ENCODE measurements around the gene PBX1.

The PBX1 gene

DNA sequence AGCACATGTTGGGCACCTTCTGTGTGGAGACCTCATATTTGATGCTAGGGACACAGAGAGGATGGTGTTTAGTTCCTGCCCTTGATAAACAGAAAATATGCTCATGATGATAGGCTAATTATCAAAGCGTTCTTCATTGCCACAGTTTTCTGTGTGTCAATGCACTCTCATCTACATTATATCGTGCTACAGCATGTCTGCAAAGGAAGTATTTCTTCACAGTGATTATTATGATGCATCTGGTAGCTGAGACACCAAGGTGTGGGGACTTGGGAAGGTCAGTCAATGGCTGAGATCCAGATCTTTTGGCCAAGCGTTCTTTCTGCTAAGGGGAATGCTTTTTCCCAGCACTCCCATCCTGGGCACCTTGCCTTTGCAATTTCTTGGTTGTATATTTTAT, 321.2 kb downstream of the PBX1 start:
- DNase-seq (ENCODE audit: insufficient read length, low spot score) (no peak), FAIRE-seq (no peak)

DNA sequence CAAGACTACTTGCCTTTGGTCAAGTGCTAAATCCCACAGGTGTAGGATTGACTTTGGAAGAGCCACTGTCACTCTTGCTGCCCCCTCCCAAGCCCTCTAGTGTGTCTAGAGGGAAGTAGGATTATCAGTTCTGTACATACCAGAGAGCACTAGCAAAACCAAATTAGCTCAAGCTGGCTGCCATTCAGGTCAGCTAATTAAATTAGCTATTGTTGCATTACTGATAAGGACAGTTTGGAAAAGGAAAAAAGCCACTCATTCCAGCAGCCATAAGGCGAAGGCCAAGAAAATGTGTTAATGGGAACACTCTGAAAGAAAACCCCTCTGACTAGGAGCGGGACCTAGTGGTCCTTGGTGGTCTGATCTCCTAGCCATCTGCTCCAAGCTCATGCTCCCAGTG, 321.7 kb downstream of the PBX1 start:
- no peak for TF ChIP-seq POLR2A (IDR thresholded peaks at IDR 0.05; ENCODE audit: low read depth, low read length)
- DNase-seq (ENCODE audit: insufficient read length, low spot score) (no peak), FAIRE-seq (no peak)

More for the DNA sequence above, 321.2 kb downstream of the PBX1 start:
- TF ChIP-seq POLR2A (IDR thresholded peaks at IDR 0.05; ENCODE audit: low read depth, low read length): no peak

DNA sequence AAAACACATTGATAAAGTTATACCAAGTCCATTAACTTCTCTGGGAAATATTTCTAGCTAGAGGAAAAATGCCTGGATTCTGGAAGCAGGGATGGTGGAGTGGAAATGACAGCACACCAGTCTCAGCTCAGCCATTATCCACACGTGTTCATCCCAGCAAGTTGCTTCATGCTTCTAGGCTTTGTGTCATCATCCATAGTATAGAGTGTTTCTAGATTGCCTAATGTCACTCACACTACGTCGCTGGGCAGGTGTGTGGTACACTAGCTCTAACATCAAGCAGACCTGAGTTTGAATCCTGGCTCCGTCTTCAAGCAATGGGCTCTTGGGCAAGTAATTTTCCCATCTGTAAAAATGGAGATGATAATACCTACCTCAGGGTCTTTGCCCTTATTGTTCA, 326.3 kb downstream of the PBX1 start:
- FAIRE-seq: no peak
- no peak for DNase-seq (ENCODE audit: insufficient read length, low spot score)
- TF ChIP-seq POLR2A (IDR thresholded peaks at IDR 0.05; ENCODE audit: low read depth, low read length): no peak

DNA sequence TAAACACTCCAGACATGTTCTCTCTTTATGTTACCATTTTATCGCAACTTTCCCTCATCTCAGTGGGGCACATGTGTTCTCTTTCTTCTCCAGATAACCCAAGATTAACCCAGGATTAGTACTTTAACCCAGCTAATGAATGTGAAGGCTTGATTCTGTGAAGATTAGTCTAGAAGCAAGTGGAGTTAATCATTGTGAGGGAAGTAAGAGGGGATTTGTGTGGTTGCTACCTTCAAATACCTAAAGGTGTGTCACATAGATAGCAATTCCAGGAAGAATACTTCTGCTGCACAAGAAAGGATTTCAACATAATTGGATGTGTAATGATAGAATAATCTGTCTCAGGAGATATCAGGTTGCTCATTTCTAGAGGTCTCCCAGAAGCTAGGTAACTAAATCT, 327.1 kb downstream of the PBX1 start:
- TF ChIP-seq POLR2A (IDR thresholded peaks at IDR 0.05; ENCODE audit: low read depth, low read length): no peak
- FAIRE-seq: no peak
- no peak for DNase-seq (ENCODE audit: insufficient read length, low spot score)

DNA sequence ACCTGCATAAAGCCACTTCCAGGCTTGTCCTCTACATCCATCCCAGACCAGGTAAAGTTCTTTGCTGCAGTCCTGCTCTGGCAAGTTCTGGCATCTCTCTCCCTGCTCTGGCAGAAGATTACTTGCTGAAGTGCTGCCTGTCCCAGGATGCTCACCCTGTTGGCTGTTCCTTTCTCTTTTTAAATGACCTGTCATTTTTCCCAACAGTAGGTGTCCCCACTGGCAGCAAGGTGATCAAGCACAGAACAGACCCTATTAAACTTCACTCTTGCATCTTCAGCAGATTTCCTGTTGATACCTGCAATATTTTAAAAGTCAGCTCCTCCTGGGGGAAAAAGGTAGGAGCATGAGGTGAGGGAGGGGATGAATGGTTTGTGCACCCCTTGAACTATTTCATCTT, 332.6 kb downstream of the PBX1 start:
- TF ChIP-seq POLR2A (IDR thresholded peaks at IDR 0.05; ENCODE audit: low read depth, low read length): no peak
- no peak for FAIRE-seq
- DNase-seq (ENCODE audit: insufficient read length, low spot score): no peak

DNA sequence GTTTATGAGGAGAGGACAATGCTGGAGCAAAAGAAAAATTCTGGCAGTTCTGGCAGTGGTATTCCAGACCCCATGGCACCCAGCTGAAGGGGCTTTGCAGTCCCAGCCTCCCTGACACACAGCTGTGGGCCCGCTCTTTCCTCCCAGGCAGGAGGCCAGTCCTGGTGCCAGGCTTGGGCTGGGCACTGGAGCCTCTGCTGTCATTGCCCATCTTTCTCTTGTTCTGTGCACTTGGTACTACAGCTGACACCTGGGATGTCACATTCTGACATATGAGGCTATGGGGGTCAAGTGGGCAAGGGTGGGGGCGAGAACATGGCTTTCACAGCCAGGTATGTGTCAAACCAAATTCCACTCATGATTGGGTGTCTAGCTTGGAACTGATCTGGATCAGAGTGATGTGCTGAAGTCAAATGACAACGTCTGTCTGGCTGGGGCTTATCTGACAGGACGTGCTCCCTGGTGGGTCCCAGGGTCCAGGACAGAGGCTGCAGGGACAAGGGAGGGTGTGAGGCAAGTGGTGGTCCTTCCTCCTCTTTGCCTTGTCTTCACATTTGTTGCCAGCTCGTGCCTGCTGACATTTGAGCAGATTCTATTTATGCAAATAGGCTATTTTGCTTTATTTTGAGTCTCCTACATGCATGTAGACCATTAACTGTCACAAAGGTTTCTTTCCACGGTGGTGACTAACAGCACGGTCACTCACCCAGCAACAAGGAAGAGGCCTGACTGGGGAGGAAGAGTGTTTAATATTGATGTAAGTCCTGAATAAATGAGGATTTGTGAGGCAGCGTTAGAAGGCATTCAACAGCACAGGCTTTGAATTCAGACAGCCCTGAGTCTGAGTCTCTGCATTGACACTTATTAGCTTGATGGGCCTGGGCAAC, 336.3 kb downstream of the PBX1 start:
- FAIRE-seq (no peak), DNase-seq (ENCODE audit: insufficient read length, low spot score) (no peak)
- no peak for TF ChIP-seq POLR2A (IDR thresholded peaks at IDR 0.05; ENCODE audit: low read depth, low read length)

DNA sequence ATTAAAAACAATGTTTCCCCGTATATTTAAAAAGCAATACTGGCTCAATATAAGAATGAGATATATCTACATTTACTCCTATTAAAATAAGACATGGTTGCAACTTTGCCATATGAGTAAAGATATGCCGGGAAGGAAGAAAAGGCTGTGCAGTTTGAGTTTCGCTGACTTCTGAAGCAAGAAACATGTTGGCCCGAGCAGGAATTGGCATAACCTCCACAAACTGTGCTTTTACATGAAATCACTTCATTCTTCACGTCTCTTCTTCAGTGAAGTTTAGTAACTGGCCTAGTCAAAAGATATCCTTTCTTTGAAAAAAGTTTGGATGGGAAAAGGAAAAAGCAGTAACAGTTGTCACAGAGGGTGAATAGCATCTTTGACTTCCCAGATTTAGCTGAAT, 342.0 kb downstream of the PBX1 start:
- no peak for TF ChIP-seq POLR2A (IDR thresholded peaks at IDR 0.05; ENCODE audit: low read depth, low read length)
- FAIRE-seq (no peak), DNase-seq (ENCODE audit: insufficient read length, low spot score) (no peak)
